Neural cell (in vitro differentiated cells): ENCODE data around the gene CWF19L2.

Source experiments
- CTCF ChIP-seq: fragments of 450-650 bp; IDR thresholded peaks from 2 replicates; pipeline ENCODE4 v1.5.1; 2014; ENCODE audit warnings: antibody characterized with exemption, mild to moderate bottlenecking, moderate library complexity; ENCODE audit not compliant: poor library complexity, severe bottlenecking
- EP300 ChIP-seq: fragments of 450-650 bp; conservative IDR thresholded peaks from 2 replicates; pipeline ENCODE4 v1.6.1; 2014; ENCODE audit warnings: antibody characterized with exemption, mild to moderate bottlenecking, moderate library complexity; ENCODE audit not compliant: poor library complexity, severe bottlenecking
- EZH2 ChIP-seq: fragments of 200-600, 300-800 bp; shearing (Covaris generic), sonication (generic); IDR thresholded peaks from 2 replicates; pipeline ENCODE4 v1.6.1; 2014; ENCODE audit warnings: antibody characterized with exemption, low read length, borderline replicate concordance, mild to moderate bottlenecking; ENCODE audit not compliant: insufficient read depth, poor library complexity, severe bottlenecking

DNA sequence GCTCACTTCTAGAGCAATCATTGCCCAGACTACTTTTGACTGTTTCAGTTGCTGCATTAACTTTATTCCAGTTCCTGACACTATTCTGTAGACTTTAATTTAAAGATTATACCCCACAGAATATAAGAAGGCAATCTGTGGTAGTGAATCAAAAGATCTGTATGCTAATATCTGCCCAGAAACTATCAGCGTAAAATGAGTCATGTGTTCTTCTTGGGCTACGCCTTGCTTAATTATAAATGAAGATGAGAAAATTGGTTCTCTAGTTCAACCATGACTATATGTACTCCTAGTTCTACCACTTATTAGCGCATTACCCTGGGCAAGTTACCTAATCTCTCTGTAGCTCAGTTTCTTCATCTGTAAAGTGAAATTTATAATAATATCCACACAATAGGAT is 128.5 kb downstream of the CWF19L2 start:
- TF ChIP-seq CTCF: no peak
- no peak for TF ChIP-seq EZH2
- no peak for TF ChIP-seq EP300
